HG03439 (cell line): ENCODE results near the gene CYP51A1.
"Not testable (repeated sequence)": the region's sequence is repeated elsewhere in the genome, so short reads cannot be mapped to it uniquely, and the experiment has no call there.

Source experiments
- ATAC-seq: cut with Tn5 transposase; IDR thresholded peaks from one replicate; pipeline ENCODE4 v1.9.1; 2021; ENCODE audit warnings: mild to moderate bottlenecking, moderate library complexity; ENCODE audit not compliant: unreplicated experiment

The CYP51A1 gene

GRCh38 chr7:92131764-92132330 lies 2.4 kb downstream of the CYP51A1 start:
- ATAC-seq = no peak

GRCh38 chr7:92131093-92131492 lies 3.2 kb downstream of the CYP51A1 start:
- no peak for ATAC-seq

DNA sequence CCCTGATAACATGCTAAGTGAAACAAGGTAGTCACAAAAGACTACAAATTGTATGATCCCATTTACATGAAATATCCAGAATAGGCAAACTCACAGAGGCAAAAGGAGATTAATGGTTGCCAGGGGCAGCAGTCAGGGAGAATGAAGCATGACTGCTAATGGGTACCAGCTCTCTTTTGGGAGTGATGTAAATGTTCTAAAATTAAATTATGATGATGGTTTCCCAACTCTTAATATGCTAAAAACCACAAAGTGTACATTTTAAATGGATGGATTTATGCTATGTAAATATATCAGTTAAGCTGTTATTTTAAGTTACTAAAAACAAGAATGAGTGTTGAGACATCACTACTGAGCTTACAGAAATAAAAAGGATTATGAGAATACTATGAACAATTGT lies 12.6 kb downstream of the CYP51A1 start:
- ATAC-seq = no peak

DNA sequence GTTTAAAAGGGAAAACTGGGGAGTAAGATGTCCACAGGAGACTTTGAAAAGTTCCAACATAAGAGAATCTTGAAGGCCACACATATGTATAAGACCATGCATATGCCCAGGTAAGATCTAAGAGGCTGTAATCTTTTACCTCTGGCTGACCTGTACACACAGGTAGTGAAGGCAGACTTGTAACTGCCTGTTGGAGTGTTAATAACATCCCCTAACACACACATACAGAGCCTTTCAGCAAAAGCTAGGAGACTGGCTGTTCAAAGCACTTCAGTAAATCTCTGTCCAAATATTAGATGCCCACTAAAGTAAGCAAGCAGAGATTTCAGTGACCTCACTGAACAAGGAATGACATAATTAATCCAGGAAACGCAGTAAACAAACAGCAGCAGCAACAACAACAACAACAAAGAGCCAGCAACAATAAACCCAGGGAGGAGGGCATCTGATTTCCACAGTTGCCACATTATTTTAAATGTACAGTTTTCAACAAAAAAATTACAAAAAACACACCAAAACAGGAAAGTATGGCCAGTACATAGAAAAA lies 15.0 kb downstream of the CYP51A1 start:
- ATAC-seq = no peak

GRCh38 chr7:92116949-92117348 lies 17.3 kb downstream of the CYP51A1 start:
- ATAC-seq = no peak

- no peak for ATAC-seq
These were observed 18.5 kb downstream of the CYP51A1 start for GRCh38 chr7:92115821-92116220.

GRCh38 chr7:92110857-92111256 lies 23.4 kb downstream of the CYP51A1 start:
- ATAC-seq = no peak

DNA sequence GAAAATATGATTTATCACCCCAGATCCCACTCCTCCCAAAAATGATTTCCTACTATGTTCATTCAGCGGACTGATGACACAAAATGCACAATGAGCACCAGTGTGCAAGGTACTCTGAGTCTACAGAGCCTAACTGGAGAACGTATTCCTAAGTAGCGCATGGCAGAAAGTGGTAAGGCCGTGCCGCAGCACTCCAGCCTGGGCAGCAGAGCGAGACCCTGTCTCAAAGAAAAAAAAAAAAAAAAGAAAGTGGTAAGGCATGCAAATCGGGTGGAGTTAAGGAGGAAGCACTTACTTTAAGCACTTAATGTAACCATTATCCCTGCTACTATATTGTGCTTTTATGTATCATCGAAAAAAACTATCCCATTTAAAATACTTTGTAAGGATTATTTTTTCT lies 25.5 kb downstream of the CYP51A1 start:
- ATAC-seq = no peak

- ATAC-seq = not testable (repeated sequence)
These were observed 31.4 kb downstream of the CYP51A1 start for GRCh38 chr7:92102862-92103261.

DNA sequence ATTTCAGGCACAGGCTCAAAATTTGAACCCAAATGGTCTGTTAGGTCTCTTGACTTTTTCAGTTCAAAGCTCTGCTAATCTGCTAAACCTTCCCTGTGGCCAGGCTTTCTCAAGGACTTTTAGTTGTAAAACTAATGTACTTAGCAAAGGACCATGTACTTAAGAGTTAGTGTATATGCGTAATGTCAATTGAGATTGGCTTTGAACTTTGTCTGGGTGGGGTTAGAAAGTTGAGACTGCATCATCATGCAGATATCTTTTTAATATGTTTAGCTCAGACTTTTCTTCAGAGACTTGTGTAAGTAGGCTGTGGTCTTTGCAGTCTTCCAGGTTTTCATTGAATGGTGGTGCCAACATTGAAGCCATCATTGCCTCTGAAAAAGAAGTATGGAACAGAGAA lies 33.7 kb downstream of the CYP51A1 start:
- no peak for ATAC-seq

DNA sequence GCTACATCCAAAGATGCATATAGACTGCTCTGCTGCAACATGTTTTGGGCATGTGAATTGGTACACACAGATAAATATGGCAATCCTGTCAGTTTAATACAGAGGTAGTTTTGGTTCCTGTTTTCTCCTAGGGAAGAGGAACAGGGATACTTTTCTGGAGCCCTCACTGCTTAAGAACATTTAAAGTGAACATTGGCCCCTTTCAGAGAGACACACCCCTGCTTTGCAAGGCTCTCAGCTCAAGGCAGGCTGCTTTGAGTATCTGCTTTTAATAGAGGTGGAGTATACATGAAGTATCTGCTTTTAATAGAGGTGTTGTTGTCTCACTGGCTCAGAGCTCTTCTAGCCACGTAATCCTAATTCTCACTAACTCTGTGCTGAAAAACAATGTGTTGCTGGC lies 38.9 kb downstream of the CYP51A1 start:
- ATAC-seq = no peak

- ATAC-seq = no peak
These were observed 42.1 kb downstream of the CYP51A1 start for GRCh38 chr7:92092210-92092609.

- ATAC-seq = no peak
These were observed 46.0 kb downstream of the CYP51A1 start for GRCh38 chr7:92088266-92088665.

GRCh38 chr7:92083922-92084321 lies 50.4 kb downstream of the CYP51A1 start:
- not testable (repeated sequence) for ATAC-seq

GRCh38 chr7:92076509-92076908 lies 57.8 kb downstream of the CYP51A1 start:
- ATAC-seq = no peak

DNA sequence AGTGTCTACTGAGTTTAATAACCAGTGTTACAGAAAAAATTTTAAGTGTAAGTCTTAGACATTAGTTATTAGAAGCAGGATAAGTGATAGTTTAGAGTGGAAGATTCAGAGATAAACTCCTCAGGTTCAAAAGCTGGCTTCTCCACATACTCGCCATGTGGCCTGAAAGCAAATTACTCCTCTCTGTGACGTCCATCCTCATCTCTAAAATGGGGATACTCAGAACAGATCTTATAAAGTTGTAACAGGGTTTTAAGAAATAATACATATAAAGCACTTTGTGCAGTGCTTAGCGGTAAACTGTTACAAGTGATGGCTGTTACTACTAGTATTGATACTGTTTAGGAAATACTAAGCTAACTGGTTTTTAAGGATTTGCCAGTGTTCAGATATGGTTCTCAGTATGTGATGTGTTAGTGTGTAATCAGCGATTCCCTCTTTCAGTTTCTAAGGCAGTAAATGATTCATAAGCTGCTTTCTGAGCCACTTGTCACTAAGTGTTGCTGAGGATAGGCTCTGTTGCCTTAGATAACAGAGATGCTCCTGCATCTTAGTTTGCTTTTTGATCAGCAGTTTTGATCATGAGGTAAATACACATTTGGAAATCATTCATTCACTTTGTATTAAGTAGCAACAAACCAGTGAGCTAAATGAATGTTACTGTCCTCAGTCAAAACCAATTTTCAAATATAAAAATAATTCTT lies 58.7 kb downstream of the CYP51A1 start:
- ATAC-seq = peak; percentile 81

GRCh38 chr7:92072708-92073107 lies 61.6 kb downstream of the CYP51A1 start:
- no peak for ATAC-seq

DNA sequence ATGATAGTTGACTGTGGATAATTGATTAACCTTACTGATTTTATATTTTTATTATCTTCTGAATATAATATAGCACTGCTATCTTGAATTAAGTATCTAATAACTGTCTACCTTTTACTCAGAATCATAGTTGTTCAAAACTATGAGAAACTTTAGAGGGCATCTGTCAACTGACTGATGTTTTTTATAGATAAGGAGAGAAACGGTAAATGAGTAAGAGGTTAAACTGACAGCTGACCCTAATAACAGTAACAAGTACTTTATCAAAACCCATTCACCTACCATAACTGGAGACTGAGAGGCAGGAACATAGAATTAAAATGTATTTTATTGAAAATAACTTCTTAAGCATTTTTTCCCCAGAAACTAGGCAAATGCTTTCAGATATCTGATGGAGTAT lies 62.2 kb downstream of the CYP51A1 start:
- no peak for ATAC-seq

DNA sequence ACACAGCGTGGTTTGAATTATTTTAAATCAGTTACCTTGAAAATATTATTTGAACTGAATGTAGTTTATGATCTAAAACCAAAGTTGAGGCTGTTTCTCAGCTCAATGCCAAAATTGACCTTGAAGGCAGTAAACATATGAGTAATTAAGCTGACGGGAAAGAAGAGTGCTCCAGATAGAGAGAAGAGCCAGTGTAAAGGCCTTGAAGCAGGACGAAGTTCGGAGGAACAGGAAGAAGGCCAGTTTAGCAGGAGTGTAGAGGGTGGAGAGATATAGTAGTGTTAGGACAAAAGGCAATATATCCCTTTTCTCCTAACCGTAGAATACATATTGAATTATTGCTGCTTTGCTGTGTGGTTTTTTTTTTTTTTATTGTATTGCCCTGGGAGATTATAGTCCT lies 63.2 kb downstream of the CYP51A1 start:
- no peak for ATAC-seq

- ATAC-seq = no peak
These were observed 69.7 kb downstream of the CYP51A1 start for GRCh38 chr7:92064438-92065029.
